NOMO-1 treated with dmso at 0.1 percent for 144 hours (cell line): ENCODE data around the gene RING1.
"Not testable (repeated sequence)": the region's sequence is repeated elsewhere in the genome, so short reads cannot be mapped to it uniquely, and the experiment has no call there.

Source experiments
- DNase-seq: peaks from one replicate; lab custom pipeline; 2025; ENCODE audit not compliant: unreplicated experiment; lab: John Stamatoyannopoulos, UW

RING1 gene

GRCh38 chr6:33205191-33206026 lies 2.9 kb upstream of the RING1 start:
- DNase-seq: no peak

DNA sequence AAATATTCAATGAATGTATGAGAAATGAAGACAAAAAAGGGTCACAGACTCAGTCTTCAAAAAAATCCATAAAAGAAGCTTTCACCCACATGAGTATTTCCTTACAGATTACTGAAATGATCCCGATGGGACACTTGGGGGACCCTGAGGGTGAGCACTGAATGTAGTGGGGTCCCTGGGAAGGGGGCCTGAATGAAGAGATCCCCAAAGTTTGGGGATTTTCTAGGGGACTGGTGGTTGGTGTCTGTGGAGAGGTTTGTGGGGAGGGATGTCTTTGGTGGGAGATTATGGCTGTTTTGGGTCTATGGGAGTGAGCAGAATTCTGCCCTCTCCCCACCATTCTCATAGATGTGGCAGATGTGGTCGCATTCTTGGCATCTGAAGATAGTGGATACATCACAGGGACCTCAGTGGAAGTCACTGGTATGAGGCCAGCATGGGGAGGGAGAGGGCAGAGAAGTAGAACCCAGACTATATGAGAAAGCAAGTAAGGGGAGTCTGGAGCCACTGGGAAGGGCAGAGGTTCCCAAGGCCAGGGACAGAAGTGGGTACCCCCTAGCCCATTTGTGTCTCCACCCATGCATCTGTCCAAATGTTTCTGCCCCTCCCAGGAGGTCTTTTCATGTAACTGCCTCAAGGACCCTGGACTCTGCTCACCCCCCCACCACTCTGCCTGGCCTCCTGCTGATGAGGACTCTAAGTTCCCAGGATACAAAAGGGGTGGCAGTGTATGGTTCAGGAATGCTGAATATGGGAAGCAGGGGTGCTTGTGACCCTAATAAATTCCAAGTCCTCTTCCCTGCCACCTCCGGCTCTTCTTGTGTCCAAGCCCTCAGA lies 2.1 kb upstream of the RING1 start:
- no peak for DNase-seq

- DNase-seq: no peak
Observed at GRCh38 chr6:33206864-33207551, 1.3 kb upstream of the RING1 start.

DNA sequence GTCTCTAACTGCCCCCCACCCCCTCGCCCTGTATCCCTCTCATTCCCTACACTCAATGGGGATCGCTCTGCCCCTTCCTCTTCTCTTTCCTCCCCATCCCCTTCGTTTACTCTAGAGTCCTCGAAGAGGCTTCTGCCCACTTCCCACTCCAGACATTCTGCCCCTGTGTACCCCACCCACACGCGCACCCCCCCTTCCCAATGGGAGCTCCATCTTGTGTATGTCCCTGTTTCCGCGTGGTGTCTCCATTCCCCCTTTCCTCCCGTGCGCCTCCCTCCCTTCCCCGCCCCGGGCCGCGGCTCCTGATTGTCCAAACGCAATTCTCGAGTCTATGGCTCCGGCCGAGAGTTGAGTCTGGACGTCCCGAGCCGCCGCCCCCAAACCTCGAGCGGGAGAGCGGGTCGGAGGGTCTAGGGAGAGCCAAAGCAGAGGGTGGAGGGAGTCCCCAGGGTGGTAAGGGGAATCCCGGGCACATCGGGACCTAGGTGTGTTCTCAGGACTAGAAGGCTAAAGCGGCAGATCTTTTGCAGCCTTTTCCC lies 679 bp upstream of the RING1 start:
- DNase-seq: no peak

DNA sequence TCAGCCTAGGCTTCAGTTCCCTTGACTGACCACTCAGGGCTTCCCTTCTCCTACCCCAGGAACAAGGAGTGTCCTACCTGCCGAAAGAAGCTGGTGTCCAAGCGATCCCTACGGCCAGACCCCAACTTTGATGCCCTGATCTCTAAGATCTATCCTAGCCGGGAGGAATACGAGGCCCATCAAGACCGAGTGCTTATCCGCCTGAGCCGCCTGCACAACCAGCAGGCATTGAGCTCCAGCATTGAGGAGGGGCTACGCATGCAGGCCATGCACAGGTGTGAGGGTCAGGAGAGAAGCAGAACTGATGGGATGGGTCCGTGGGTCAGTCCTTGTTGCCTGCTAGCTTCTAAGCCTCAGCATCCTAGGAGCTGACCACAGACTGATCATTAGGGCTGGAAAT lies 1.6 kb downstream of the RING1 start:
- no peak for DNase-seq

- DNase-seq: no peak
Observed at GRCh38 chr6:33211136-33211535, 2.8 kb downstream of the RING1 start.

GRCh38 chr6:33211666-33212422 lies 3.5 kb downstream of the RING1 start:
- no peak for DNase-seq

DNA sequence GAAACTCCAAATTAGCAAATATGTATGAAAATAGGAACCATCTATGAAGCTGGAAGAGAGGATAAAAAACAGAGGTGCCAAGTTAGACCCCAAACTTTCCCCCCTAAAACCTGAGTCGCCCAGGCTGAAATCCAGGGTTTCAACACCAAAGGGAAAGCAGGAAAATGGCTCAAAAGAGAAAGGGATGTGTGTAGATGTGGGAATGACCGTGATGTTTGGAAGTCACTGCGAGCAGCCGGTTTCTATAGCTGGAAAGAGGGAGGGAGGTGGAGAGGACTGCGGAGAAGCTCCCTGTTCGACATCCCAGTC lies 4.5 kb downstream of the RING1 start:
- no peak for DNase-seq

DNA sequence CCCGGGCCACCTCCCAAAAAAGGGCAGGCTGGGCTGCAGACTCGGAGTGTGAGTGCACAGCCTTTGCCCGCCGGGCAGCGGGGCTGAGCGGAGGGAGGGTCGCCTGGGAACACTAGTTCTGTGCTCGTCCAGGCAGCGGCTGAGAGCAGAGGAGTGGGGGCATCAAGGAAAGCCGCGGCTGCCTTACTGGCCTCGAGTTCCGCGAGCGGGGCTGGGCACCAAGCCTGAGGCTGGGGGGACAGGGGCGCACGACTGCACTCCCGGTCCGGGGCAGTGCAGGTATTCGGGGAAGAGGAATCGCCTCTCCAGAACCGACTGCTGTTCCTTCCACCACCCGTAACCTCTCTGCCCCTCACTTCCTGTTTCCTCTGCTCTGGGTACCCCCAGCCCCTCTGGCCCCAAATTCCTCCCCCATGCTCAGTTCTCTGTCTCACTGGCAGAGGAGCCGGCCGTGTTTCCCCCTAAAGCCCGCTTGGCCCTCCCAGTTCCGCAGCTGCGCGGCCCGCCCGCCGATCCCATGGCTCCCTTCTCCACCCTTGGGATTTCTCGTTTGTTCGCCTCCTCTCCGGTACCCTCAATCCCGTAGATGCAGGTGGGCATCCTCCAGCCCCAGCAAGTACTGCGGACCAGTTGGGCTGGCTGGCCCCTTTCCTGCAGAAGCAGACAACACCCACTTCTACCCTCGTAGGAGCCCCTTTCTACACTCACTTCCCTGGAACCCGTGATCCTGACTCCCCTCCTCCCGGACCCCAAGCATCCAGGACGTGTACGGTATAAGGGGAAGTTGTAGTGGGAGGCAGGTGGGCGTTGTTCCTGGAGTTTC lies 5.1 kb downstream of the RING1 start:
- peak; percentile 34 for DNase-seq

DNA sequence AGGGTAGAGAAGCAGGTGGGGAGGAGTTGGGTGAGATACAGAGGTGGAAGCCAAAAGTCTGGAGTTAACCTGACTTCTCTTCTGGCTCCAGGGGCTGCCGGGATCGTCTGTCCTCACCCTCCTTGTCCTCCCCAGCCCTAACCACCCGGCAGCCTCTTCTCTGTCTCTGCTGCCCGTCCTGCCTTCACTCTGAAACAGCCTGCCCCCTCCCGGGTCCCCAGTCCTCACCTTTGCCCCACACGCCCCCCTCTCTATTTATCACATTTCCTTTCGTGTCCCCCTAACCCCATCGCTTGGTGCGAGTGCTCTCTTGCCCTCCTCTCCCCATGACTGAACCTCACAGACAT lies 5.7 kb downstream of the RING1 start:
- DNase-seq: no peak

GRCh38 chr6:33215271-33216116 lies 7.2 kb downstream of the RING1 start:
- DNase-seq: no peak

- no peak for DNase-seq
Observed at GRCh38 chr6:33216117-33216649, 7.9 kb downstream of the RING1 start.

DNA sequence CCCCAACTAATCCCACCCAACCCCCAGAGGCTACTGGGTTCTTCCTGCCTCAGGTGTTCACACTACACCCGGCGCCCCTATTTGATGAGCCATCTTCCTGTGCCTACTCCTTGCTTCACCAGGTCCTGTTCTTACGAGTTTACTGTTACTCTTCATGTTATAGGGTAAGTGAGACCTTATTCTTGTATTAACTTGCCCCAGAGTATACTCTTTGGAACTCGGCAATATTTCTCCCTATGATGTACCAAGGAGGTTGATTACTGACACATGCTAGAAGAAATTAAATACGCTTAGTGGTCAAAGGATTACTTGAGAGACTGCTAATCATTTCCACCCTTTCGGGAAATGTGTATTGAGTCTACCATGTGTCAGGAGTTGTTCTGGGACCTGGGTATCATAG lies 8.9 kb downstream of the RING1 start:
- no peak for DNase-seq

- DNase-seq: no peak
Observed at GRCh38 chr6:33217681-33218080, 9.4 kb downstream of the RING1 start.

DNA sequence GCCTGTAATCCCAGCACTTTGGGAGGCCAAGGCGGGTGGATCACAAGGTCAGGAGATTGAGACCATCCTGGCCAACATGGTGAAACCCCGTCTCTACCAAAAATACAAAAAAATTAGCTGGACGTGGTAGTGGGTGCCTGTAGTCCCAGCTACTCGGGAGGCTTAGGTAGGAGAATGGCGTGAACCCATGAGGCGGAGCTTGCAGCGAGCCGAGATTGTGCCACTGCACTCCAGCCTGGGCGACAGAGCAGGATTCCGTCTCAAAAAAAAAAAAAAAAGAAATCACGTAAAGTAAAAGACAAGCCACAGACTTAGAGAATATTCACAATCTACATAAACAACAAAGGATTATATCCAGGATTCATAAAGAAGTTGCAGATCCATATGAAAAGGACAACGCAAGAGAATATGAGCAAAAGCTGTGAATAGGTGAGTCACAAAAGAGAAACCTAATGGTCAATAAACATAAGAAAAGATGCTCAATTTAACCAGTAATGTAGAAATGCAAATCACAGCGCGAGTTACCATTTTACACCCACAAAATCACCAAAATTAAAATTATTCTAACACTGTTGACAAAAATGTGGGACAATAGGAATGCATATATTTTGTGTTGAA lies 18.3 kb downstream of the RING1 start:
- DNase-seq: not testable (repeated sequence)

DNA sequence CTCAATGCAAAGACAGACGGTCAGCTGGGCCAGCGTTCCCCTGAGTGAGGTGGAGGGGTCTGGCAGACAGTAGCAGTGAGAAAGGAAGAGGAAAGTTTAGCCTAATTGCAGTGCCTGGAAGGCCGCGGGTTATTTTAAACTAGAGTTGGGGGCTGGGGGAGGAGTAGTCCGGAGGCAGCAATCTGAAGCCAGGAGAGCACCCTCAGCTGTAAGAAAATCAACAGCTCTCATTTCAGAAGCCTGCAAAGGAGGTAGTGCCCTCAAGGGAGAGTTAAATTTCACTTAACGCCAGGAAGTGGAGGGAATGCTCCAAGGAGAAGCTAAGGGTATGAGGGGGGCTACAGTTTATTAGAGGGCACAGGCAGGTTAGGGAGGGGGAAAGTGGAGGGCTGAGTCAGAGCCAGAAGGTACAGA lies 26.9 kb downstream of the RING1 start:
- DNase-seq: no peak

DNA sequence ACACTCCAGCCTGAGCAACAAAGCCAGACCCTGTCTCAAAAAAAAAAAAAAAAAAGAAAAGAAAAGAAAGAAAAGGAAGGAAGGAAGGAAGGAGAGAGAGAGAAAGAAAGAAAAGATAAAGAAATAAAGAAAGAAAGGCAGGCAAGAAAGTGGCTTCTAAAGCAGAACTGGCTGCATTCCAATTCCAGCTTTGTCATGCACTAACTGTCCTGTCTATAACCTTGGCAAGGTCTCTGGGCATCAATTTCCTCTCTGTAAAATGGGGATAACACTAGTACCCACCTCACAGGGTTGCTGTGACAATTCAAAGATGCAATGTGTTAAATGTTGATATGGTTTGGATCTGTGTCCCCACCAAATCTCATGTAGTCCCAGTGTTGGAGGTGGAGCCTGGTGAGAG lies 28.0 kb downstream of the RING1 start:
- DNase-seq: no peak

DNA sequence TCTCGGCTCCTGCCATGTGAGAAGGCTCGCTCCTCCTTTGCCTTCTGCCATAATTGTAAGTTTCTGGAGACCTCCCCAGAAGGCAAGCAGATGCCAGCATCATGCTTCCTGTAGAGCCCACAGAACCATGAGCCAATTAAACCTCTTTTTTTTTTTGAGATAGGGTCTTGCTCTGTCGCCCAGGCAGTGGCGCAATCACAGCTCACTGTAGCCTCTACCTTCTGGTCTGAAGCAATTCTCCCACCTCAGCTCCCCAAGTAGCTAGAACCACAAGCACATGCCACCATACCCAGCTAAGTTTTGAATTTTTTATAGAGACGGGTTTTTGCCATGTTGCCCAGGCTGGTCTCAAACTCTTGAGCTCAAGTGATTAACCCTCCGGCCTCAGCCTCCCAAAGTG lies 28.6 kb downstream of the RING1 start:
- DNase-seq: no peak

DNA sequence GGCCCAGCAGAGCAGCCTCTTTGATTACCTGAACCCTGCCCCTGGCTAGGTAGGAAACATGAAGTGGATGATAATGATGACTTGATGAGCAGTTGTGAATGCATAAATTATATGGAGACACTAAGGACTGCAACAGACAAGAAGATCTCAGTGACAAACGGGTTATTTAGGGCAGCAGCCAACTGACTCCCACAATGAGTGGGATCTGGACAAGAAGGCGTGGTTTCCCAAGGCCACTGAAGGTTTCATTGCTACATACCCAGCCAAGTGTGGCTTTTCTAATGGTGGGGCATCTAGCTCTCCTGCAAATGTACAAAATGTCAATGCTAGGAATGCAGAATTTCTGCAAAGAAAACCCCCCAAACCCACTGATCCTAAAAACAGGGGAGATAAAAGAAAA lies 29.4 kb downstream of the RING1 start:
- DNase-seq: no peak
